Activated T-helper 1 cell treated with Interleukin-2 at 50 U/mL for 16 hours (primary cell): ENCODE measurements around the gene SLC7A14.

ENCODE experiments used
- DNase-seq: peaks from one replicate; pipeline ENCODE4 v3.0.0-alpha.2; 2020; ENCODE audit warnings: low read depth

Gene SLC7A14

GRCh38 chr3:170426240-170426797, 159.6 kb downstream of the SLC7A14 start:
- no peak for DNase-seq

GRCh38 chr3:170425491-170426239, 160.2 kb downstream of the SLC7A14 start:
- no peak for DNase-seq

- DNase-seq: no peak
These were observed 161.0 kb downstream of the SLC7A14 start for GRCh38 chr3:170424879-170425278.

DNA sequence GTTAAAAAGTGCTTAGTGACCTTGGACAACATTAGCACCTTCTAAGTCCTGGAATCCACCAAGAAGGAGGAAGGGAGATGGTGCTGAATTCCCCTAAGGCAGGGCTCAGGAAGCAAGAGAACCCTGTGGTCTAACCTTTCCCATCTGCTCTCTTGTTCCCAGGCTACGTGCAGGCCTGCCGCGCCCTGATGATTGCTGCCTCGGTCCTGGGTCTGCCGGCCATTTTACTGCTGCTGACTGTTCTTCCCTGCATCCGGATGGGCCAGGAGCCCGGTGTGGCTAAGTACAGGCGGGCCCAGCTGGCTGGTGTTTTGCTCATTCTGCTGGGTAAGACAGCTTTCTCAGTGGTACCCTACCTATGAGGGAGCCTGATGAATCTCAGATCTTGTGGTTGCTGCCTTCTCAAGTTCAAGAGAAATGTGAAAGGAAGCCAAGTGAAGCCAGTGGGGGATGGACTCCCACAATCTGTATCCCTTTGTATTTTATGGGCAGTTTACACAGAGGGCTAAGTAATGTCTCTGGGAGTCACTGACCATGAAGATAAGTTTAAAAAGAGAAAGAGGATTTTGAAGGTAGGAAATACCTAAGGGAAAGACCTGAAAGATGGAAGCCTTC, 162.8 kb downstream of the SLC7A14 start:
- no peak for DNase-seq

DNA sequence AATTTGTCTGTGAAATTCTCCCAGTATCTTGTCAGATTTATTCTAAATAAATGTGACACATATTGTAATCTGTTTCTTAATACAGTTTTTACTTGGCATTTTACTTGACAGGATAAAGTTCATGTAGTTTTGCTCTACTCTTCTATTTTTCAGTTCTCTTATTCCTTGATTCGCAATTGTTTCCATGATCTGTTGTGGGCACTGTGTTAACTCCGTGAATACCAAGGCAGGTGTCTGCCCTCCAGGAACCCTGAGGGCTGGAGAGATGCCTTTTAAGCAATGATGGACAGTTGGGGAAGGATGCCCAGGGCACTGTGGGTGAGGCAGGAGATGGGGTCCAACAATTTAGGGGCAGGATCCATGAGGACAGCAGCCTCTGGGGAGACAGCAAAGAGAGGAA, 164.1 kb downstream of the SLC7A14 start:
- DNase-seq: no peak

DNA sequence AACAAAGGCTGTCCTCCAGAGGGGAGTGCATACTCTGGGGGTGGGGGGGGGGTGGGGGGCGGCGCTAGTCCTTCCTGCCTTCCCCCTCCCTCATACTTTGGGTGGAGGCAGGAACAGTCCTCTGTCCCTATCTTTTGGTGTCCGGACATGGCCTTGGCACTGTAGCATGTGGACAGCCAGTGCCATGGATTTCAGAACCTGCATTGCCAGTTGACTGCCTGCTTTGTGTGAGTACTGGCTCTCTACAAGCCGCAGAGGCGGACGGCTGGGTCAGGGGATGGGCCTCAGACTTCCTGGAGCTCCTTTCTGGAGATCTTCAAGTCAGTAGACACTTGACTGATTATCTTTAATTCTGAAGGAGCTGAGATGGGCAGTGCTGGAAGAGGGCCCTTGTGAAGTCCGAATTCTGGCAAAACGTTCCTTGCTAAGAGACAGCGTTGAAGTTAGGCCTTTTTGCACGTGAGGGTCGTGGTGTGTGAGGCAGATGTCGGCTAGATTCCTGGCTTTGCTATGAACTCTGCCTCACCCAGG, 164.7 kb downstream of the SLC7A14 start:
- no peak for DNase-seq

DNA sequence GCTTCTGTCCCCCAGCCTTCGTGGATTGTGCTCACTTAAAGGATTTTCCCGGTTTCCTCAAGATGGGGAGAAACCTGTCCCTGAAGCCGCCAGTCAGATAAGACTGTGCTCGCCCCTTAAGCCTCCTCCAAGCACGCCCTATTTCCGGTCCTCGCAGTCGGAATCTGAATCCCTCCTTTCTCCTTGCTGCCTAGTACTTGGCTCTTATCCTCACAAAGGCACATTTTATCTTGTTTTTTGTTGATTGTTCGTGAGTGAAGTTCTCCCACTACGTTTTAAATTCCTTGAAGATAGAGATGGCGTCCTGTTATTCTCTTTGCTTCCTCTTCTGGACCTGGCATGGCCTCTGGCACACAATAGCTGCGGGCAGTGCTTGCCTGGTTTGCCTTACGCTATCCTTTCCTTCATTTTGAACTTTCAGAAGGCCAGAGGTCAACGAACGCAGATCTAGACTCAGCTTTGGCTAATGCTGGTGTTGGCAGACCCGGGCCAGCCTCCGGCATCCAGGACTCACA, 165.5 kb downstream of the SLC7A14 start:
- no peak for DNase-seq

- DNase-seq: no peak
These were observed 166.3 kb downstream of the SLC7A14 start for GRCh38 chr3:170419557-170420087.

DNA sequence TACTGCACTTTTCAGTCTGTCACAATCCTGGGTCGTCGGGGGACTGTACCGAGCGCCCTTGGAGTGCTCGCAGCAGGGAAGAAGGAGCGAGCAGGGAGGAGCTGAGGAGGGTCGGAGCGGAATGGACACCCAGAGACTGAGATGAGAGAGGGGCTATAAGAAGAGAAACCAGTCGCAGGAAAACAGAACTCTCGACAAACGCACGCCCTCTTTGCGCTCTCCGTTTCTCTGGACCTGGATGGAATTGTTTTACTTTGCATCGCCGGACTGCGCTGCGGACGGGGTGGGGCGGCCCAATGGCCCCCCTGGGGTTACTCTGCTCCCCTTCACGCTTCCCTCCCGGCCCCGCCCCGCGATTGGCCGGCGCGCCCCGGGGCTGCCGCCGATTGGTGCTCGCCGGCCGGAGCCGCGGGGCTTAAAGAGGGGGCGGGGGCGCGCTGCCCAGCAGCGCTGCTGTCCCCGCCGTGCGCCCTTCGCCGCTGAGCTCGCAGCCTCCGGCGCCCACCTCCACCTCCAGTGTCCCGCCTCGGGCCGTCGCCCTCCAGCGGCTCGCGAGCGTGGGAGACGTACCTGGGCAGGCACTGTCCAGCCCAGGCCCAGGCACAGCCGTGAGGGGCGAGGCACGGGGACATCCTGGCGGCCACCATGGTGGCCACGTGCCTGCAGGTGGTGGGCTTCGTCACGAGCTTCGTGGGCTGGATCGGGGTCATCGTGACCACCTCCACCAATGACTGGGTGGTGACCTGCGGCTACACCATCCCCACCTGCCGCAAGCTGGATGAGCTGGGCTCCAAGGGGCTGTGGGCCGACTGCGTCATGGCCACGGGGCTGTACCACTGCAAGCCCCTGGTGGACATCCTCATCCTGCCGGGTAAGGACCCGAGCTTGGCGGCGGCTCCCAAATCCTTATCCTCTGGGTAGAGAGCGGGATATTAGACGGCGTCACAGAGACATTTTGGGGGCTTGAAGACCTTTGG, 167.2 kb downstream of the SLC7A14 start, which contains the start of gene CLDN11:
CLDN11 (plus strand) TSS at position 447 of the 977 bp plus-strand sequence; CDS start at position 646, 199 bp downstream.
- no peak for DNase-seq

DNA sequence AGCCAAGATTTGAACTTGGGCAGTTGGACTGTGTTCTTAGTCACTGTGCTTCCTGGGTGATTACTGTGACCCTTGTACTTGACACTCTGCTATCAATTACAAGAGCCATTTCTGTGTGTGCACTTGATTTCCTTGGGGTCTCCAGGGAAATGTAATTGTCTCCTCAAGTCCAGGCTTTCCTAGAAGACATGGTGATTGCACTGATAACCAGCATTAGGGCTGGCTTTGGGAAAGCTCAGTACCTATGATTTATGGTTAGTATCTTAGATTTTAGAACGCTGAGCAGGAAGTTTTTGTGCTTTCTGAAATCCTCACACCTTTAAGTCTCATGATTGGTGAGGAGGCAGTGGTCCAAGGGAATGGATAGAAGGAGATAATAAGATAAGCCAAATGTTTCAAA, 168.8 kb downstream of the SLC7A14 start:
- no peak for DNase-seq

DNA sequence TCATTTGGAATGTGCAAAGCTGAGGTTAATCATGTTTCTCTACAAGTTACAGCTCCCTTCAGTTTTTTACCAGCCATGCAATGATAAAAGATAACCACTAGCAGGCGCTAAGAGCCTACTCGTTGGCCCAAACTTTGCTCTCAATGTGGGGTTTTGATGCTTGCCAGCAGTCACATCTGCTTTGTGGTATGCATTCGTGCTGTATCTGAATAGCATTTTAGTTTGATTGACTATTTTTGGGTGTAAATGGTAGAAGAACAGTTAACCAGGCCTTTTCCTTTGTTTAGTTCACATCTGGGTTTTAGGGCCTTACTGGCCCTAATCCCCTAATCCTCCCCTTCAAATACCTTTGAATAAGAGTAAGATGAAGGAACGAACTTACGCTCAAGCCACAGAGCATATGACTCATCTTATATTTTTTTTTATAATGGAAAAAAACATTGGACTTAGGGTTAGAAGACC, 171.6 kb downstream of the SLC7A14 start:
- DNase-seq: no peak

- no peak for DNase-seq
These were observed 172.6 kb downstream of the SLC7A14 start for GRCh38 chr3:170413291-170413690.

GRCh38 chr3:170410428-170411029, 175.3 kb downstream of the SLC7A14 start:
- DNase-seq: no peak
